Caki2 (cell line): ENCODE results near the gene PAXX. TPM values are rescaled to one million over a fixed set of nuclear protein-coding genes. Genes with fewer than 3 reads are reported as not detected.
"Not testable (repeated sequence)": the region's sequence is repeated elsewhere in the genome, so short reads cannot be mapped to it uniquely, and the experiment has no call there.

Source experiments
- DNase-seq: peaks from one replicate; pipeline ENCODE4 v3.0.0-alpha.2; 2015; ENCODE audit warnings: low read depth
- in situ Hi-C: cut with HindIII; loops from 2 replicates; pipeline ENCODE4 v1.10.0; 2016; ENCODE audit warnings: low sequenced_read_pairs, low pct_unique_long_range_greater_than_20kb, mixed read lengths
- total RNA-seq: library from RNA; depleted of rRNA; stranded (reverse); fragments of >200 nt; shearing (Covaris generic); gene quantifications from 2 replicates; pipeline ENCODE4 v1.2.3, GENCODE V29; 2014; ENCODE audit warnings: low replicate concordance

The PAXX gene
- total RNA-seq, 1 experiment from 2014 or later = 137 TPM

DNA sequence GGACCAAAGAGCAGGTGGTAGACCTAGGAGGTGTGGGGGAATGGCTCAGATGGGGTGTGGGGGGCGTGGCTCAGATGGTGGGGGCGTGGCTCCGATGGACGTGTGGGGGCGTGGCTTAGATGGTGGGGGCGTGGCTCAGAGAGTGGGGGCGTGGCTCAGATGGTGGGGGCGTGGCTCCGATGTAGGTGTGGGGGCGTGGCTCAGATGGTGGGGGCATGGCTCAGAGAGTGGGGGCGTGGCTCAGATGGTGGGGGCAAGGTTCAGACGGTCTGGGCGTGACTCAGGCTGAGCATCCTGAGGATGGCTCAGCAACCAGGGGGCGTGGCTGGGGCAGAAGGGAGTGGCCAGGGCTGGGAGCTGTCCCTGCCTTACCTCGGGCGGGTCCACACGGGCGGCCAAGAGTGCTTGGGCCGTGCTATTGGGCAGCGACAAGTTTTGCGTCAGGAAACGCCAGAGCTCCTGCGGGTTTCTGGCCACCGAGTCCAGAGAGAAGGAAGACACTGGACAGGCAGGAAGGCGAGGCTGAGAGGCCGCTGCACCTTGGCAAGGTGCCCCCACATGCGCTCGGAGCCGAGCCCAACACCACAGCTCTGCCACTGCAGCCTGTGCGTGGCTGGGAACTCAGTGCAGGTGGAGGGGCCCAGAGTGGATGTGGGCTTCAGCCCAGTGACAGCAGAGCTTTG is 29.9 kb downstream of the PAXX start:
- in situ Hi-C loops = no loop called here
- DNase-seq = peak; percentile 95

DNA sequence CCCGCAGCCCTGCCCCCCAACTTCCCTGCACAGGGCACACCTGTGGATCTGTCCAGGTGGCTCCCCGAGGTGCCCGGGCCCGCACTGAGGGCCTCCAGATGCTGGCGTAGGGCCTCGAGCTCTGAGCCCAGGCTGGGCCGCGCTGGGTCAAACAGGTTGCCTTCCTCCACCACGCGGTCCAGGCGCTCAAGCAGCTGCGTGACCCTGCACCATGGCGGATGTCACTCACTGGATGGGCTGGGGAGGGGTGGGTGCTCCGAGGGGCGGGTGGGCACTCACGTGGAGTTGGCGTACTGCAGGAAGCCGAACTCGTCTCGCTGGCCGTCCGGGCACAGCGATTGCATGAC is 30.4 kb downstream of the PAXX start:
- no peak for DNase-seq
- in situ Hi-C loops = no loop called here

DNA sequence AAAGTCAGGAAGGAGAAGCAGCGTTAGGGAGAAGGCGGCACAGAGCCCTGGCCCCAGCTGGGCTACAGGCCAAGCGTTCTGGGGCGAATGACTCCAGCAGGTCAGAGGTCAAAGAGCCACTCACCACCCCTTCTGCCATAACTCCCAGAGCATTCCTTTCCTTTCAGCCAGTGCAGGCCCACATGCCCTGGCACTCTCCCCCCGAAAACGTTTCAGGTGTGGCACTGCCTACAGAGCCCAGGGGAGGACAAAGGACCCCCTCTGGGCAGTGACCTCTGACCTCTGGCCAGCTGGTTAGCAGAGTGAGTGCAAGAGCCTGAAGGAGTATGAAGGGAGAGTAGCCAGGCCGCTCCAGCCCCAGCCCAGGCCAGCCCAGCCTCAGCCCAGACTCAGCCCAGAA is 30.9 kb downstream of the PAXX start:
- no peak for DNase-seq
- in situ Hi-C loops = no loop called here

DNA sequence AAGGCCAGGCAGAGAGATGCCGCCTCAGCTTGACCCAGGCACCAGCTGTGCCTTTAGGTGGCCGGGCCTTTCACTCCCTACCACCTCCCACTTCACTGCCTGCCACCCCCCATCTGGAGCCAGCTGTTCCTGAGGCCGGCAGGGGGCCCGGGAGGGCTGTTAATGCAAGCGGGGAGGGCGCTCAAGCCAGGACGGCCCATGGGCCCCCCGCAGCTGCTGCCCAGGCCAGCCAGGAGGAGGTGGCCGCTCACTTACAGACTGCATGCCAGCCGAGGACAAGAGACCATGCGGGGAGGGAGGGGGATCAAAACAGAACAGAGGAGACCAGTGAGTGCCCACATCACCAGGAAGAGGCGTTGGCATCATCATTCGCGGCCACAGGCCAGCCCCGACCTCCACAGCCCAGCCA is 31.4 kb downstream of the PAXX start:
- DNase-seq = no peak
- in situ Hi-C loops = no loop called here

DNA sequence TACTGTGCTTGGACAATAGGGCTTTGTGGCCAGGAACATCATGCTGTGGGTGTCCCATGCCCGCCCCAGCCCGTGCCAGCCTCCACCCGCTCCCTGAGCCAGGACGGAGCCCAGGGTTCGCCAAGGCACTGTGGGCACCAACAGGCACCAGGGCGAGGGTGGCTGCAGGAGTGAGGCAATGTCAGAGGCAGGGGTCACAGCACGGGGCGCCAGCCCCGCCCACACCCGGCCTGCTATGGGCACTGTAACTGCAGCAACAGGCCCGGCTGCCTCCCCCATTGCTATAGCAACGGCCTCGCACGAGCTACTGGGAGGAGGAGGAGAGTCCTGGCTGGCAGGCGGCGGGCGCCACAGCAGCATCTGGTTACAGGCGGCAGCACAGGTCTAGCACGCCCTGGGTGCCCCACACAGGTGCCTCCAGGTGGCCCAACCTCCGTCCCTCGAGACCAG is 33.3 kb downstream of the PAXX start:
- in situ Hi-C loops = no loop called here
- DNase-seq = peak; percentile 69

DNA sequence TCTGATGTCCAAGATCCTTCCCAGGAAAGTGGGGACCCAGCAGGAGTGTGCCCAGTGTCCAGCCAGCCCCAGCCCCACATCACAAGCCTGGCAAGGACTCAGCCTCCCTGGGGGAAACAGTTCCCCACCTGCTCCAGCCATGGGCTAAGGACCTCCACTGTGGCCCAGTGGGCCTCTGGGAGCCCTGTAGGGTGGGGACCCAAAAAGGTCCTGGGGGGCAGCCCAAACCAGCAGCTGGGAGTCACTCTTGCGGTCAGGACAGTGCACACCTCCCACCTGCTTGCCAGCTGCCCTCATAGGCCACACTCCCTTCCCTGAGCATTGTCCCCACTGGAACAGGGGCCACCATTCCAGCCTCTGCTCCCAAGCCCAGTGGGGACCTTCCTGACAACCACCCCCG is 34.2 kb downstream of the PAXX start:
- in situ Hi-C loops = no loop called here
- no peak for DNase-seq

DNA sequence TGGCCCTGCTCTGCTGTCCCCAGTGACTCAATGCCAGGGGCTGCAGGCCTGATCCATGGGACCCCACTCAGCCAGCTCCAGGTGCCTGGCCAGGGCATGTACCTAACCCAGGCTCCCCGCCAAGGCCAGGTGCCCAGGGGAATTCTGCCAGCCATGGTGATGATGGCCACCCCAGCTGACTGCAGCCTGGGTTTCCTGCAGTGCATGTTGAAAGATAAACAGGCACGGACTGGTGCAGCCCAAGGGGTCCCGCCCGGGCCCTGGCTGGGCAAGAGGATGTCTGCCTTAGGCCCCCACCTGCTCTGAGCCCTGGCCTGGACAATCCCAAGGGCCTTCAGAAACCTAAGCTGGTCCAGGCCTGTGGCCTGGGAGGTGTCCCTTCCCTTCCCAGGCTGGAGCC is 34.6 kb downstream of the PAXX start:
- in situ Hi-C loops = no loop called here
- no peak for DNase-seq

DNA sequence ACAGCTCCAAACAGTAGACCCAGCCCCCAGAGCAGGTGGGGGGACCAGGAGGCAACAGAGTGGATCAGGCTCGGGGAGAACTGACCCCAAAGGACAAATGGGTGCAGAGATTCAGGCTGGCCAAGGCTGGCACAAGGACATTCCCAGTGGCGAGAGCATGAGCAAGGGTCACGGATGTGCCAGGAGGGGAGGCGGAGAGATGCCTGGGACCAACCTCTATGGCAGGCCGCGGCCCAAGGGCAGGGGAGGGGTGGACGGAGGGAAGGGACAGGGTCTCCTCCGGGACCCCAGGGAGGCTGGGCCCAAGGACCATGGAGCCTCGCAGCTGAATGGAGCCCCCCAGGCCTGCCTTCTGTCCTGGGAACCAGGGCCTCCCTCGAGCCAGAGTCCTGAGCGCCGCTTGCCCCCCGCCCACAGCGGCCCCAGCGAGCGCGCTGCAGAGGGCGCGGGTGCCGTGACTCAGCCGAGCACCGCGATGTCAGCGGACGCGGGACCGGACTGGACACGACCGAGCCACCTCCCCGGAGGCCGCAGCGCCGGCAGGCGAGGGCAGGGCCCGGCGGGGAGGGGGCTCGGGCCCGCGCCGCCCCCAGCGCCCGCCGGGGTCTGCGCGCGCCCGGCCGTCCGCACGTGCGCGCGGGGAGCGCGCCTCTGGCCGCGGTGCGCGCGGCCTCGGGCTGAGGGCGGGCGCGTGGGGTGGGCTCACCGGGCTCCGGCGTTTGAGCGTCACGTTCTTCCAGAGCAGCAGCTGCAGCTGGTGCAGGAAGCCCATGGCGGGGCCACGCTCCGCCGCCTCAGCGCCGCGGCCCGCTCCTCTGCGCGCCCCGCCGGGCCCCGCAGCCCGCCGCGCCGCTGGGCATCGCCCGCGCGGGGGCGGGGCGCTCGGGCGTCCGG is 35.4 kb downstream of the PAXX start, which contains the start of gene ABCA2:
Gene ABCA2, minus strand, starts transcription at position 869 of the 894 bp plus-strand sequence. Its CDS starts 97 bp downstream, at position 772.
- no peak for DNase-seq
- in situ Hi-C loops = no loop called here

DNA sequence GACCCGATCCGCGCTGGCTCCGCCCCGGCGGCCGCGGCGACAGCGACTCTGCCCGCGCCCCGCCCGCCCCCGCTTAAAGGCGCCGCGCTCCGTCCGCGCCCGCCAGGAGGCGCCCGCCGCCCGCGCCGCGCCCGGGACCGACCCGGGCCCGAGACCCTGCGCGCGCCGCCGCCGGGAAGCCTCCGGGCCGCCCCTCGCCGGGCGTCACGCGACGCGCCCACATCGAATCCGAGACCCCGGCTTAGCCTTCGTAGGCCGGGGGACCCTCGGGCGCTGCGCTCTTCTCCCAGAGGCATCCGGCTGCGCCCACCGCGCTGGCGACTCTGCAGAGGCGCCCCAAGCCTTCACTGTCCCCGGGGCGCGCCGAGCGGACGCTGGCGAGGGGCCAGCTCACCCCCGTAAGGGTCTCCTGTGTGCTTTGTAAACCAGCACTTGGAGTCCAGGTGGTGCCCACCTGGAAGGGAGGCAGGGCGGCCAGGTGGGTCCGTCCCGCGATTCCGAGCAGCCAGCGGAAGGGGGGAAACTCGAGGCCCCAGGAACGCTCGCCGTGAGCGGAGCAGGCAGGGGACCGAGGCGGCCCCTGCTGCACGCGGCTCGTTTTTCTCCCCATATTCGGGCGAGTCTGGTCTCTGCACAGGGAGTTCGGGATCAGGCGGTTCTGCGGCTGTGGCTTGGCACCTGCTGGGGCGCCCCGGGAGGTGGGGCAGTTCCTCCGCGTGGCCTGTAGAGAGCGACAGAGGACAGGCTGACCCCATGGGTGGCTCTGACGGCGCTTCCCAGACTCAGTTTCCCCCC is 36.2 kb downstream of the PAXX start:
- DNase-seq = peak; percentile 43

DNA sequence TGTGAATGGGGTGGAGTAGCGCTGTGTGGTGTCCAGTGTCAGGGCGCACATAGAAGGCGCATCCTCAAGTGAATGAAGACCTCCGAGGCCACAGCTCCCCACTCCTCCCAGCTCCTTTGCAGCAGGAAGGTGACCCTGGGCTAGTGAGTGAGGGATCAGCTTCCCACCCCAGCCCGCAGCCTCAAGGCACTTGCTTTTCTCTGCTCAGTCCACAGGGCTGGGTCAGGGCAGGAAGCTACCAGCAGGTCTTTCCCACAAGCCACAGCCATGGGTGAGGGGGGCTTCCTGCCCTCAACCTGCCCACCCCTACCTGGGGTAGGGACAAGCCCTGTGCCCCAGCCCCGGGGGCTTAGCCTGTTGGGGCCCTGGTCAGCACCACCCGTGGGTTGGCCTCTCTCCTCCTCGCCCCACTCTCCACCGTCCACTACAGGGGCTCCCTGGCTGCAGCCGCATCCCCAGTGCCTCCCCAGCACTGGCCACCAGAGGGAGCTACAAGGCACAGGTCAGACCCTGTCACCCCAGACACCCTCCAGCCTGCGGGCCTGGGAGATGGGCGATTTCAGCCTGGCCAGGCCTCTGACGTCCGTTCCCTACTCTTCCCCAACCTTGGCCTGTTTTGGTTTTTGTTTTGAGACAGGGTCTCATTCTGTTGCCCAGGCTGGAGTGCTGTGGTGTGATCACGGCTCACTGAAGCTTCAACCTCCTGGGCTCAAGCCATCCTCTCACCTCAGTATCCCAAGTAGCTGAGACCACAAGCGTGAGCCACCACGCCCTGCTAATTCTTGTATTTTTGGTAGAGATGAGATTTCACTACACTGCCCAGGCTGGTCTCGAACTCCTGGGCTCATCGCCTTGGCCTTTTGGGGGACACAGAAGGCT is 37.1 kb downstream of the PAXX start:
- peak; percentile 52 for DNase-seq
- in situ Hi-C loops = no loop called here

More for the DNA sequence above, 36.2 kb downstream of the PAXX start:
- in situ Hi-C loops = no loop called here

DNA sequence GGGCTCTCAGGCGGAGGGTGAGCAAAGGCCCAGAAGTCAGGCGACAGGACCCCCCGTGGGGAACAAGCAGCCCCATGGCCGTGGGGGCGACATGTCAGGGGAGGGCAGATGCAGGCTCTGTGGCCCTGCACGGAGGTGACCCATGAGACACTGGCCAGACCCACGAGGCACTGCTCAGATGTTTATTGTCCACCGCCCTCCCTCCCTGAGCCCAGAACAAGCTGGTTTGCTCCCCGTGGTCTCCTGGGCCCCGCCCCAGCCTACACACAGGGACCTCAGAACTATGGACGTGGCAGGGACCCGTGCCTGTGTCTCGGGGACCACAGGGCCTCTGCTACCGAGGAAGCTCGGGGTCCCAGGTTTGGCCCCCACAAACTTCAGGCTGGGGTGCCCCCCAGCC is 37.8 kb downstream of the PAXX start:
- in situ Hi-C loops = no loop called here
- DNase-seq = no peak

DNA sequence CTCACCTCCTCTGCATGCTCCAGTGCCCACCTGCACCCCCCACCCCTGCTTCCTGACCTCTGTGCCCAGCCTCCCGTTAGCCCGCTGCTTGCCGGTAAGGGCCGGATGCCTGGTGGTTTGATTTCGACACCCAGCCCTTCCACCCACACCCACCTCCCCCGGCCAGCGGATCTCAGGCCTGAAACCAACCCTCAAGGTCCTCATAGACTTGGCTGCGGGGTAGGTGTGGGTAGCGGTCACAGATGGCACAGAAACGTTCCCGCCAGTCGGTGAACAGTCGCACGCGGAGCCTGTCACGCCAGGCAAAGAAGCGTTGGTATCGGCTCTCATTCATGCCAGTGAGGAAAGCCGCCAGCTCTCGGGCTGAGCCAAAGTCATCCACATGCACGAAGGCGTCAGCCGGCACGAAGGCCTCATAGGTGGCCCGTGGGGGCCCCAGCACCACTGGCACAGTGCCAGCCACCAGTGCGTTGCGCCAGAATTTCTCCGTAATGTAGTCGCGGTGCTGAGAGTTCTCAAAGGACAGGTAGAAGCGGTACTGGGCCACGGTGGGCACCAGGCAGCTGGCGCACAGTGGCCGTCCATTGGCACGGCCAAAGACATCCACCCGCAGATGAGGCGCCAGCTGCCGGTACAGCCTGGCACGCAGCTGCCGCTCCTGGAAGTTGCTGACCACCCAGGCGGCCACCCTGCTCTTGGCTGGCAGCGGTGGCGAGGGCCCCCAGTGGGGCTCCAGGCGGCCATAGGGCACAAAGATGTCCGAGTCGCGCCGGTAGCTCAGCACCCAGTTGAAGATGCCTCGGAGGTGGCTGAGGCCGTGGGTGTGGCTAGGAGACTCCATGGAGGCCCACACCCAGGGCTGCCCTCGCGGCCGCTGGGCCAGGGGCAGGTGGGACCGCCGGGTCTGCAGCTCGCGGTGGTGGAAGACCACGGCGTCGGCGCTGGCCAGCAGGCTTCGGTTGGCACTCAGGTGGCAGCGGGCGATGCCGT is 38.6 kb downstream of the PAXX start:
- in situ Hi-C loops = no loop called here
- no peak for DNase-seq

DNA sequence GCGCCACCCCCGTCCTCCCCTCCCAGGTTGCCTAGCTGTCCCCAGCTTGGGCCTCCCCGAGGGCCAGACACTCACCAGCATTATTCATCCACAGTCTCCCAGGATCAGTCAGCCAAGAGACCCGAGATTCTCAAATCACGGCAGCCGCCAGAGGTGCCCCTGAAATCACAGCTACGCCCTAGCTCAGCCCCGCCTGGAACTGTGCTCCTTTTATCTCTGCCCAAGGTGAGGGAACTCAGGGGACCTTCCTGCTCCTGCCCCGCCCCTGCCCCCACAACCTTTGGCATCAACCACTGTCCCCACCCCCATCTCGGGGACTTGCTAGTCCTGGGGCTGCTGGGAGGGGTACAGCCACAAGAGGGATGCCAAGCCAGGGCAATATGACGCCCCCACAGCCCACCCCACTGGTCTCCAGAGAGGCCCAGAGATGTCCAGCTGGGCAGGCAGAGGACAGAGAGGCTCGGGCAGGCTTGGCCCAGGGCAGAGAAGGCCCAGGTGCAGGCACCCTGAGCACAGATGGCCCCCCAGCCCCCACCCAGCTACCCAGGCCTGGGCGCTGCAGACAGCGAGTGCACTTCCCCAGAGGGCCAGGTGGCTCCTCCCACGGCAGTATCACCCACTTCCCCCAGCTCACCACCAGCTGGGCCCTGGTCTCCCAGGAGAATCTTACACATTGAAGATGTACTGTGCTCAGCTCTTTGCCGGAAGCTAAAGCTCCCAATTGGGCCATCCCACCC is 39.9 kb downstream of the PAXX start, which contains the start of gene FUT7:
Gene FUT7, minus strand, starts transcription at position 185 of the 737 bp plus-strand sequence. Its CDS starts 97 bp downstream, at position 88.
- in situ Hi-C loops = no loop called here
- no peak for DNase-seq

DNA sequence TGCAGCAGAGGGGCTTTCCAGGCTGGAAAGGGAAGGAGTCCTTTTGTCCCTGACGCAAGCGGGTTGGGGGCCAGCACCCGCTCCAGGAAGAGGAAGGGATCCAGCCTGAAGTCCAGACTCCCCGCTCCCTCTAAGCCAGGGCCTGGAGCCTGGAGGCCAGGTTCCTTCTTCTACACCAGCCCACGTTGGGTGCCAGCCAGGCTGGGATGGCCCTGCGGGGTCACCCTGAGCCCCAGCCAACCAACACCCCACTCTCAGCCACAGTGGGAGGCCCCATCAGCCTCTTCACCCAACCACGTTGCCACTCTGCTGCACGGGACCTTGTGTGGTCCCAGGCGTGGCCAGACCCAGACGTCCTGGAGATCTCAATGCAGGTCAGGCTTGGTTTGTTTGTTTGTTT is 40.6 kb downstream of the PAXX start:
- DNase-seq = no peak
- in situ Hi-C loops = no loop called here

DNA sequence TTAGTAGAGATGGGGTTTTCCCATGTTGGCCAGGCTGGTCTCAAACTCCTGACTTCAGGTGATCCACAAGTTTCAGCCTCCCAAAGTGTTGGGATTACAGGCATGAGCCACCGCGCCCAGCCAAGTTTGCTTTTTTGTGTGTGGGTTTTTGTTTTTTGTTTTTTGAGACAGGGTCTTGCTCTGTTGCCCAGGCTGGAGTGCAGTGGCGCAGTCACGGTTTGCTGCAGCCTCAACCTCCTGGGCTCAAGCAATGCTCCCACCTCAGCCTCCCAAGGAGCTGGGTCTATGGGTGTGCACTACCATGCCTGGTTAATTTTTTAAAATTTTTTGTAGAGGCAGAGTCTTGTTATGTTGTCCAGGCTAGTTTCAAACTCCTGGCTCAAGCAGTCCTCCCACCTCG is 41.3 kb downstream of the PAXX start:
- in situ Hi-C loops, DNase-seq: not testable (repeated sequence)

DNA sequence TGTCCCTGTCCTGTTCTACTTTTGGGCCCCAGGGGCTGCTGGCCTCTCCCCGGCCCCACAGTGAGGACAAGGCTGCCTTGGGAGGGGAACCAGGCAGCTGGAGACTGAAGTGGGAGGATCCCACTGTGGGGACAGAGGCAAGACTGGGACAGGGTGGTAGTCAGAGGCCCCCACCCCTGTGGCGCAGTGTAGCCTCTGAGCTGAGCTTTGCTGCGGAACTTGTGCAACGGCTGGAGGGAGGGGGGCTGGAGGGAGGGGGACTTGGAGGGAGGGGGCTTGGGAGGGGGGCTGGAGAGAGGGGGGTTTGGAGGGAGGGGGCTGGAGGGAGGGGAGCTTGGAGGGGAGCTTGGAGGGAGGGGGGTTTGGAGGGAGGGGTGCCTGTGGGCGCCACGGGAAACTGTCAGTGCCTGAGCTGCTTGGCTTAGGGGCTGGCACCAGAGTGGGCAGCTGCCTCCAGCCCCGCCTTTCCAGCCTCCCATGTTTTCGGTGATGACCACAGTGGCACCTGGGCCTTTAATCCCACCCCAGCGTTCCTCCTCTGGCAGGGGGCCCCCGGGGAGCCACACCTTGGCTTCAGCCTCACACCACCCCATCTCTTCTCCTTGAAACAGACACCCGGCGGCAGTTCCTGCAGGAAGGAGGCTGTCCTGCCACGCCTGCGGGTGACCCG is 42.0 kb downstream of the PAXX start:
- no peak for DNase-seq
- in situ Hi-C loops = no loop called here
